H1 (cell line): ENCODE data around the gene ZNF69. TPM values are rescaled to one million over a fixed set of nuclear protein-coding genes. Genes with fewer than 3 reads are reported as not detected.
A peak's percentile ranks its signal among the peaks of the same experiment; 100 is the strongest.

Source experiments
- CTCF ChIA-PET: fragments of 300-600 bp; sonication (Branson Sonifier 250); formaldehyde crosslinking; loops from one replicate; lab custom pipeline; 2021; ENCODE audit not compliant: partially characterized antibody; lab: Charles Lee
- POLR2A ChIA-PET: fragments of 300-600 bp; sonication (Branson Sonifier 250); formaldehyde crosslinking; loops from one replicate; lab custom pipeline; 2021; ENCODE audit warnings: inconsistent platforms; ENCODE audit not compliant: partially characterized antibody; lab: Charles Lee
- DNase-seq, 2 experiments: peaks; one replicate each; pipeline versions ENCODE4 v3.0.0 to v3.0.0-alpha.2; 2010 to 2022; ENCODE audit warnings: low spot score in 2 of 2, low read depth in 1 of 2, mixed read lengths in 1 of 2
- FAIRE-seq: peaks from 2 replicates; lab custom pipeline; 2011; peaks lifted over from hg19 to GRCh38; lab: Jason Lieb, UNC
- H2AFZ ChIP-seq: 2 replicates; pipeline ENCODE4 v1.8.1; 2012; ENCODE audit warnings: low read length, inconsistent platforms
- H2AK5ac ChIP-seq: 2 replicates; pipeline ENCODE4 v1.6.1; 2013; ENCODE audit warnings: low read depth, low read length
- H2BK120ac ChIP-seq: replicated peaks from 2 replicates; pipeline ENCODE3; 2013; ENCODE audit warnings: low read depth, low read length, inconsistent platforms
- H2BK12ac ChIP-seq: 2 replicates; pipeline ENCODE4 v1.6.1; 2013; ENCODE audit warnings: low read depth, low read length
- H2BK15ac ChIP-seq: 2 replicates; pipeline ENCODE4 v1.6.1; 2013; ENCODE audit warnings: low read length
- H2BK20ac ChIP-seq: 2 replicates; pipeline ENCODE4 v1.6.1; 2013; ENCODE audit warnings: low read length
- H2BK5ac ChIP-seq: 2 replicates; pipeline ENCODE4 v1.6.1; 2013; ENCODE audit warnings: low read depth, low read length
- H3K14ac ChIP-seq: 2 replicates; pipeline ENCODE4 v1.6.1; 2013; ENCODE audit warnings: inconsistent platforms; ENCODE audit not compliant: insufficient read length
- H3K18ac ChIP-seq: 2 replicates; pipeline ENCODE4 v1.6.1; 2013; ENCODE audit warnings: low read length; ENCODE audit errors: extremely low read depth
- H3K23ac ChIP-seq: 2 replicates; pipeline ENCODE4 v1.6.1; 2013; ENCODE audit warnings: inconsistent platforms; ENCODE audit not compliant: insufficient read length
- H3K23me2 ChIP-seq: 2 replicates; pipeline ENCODE4 v1.6.1; 2013; ENCODE audit warnings: low read depth, low read length
- H3K27ac ChIP-seq: 2 replicates; pipeline ENCODE4 v1.6.1; 2011; ENCODE audit warnings: low read depth, low read length, inconsistent platforms
- H3K27me3 ChIP-seq, 4 experiments: replicated peaks in 1 of 4; 1 replicate in 1 of 4; 2 replicates in 3 of 4; pipeline versions ENCODE4 v1.6.1 to v1.8.1; 2011 to 2013; ENCODE audit warnings: low read length in 3 of 4, mild to moderate bottlenecking in 3 of 4, inconsistent platforms in 2 of 4, mixed read lengths in 2 of 4, moderate library complexity in 1 of 4; ENCODE audit not compliant: control insufficient read depth in 3 of 4, insufficient read depth in 3 of 4; ENCODE audit errors: extremely low read depth in 1 of 4
- H3K36me3 ChIP-seq, 4 experiments: 2 replicates each; pipeline versions ENCODE4 v1.6.1 to v1.8.1; 2011 to 2013; ENCODE audit warnings: mild to moderate bottlenecking in 4 of 4, low read length in 3 of 4, moderate library complexity in 2 of 4, control low read depth in 1 of 4, inconsistent platforms in 1 of 4; ENCODE audit not compliant: insufficient read depth in 4 of 4, control insufficient read depth in 2 of 4
- H3K4ac ChIP-seq: replicated peaks from 2 replicates; pipeline ENCODE3; 2013; ENCODE audit warnings: low read length, low read depth, mixed read lengths, inconsistent platforms; ENCODE audit not compliant: insufficient read length
- H3K4me1 ChIP-seq, 4 experiments: replicated peaks in 1 of 4; 1 replicate in 1 of 4; 2 replicates in 3 of 4; pipeline versions ENCODE4 v1.6.1 to v1.8.1; 2011 to 2013; ENCODE audit warnings: low read length in 3 of 4, inconsistent platforms in 2 of 4, mixed read lengths in 1 of 4; ENCODE audit not compliant: insufficient read depth in 4 of 4, control insufficient read depth in 3 of 4
- H3K4me2 ChIP-seq, 2 experiments: 2 replicates each; pipeline versions ENCODE4 v1.6.1 to v1.8.1; 2011 to 2013; ENCODE audit warnings: low read depth in 2 of 2, low read length in 2 of 2, control low read depth in 1 of 2, inconsistent platforms in 1 of 2, mild to moderate bottlenecking in 1 of 2; ENCODE audit not compliant: insufficient read depth in 1 of 2
- H3K4me3 ChIP-seq, 4 experiments: fragments of 200-600, 300-600 bp in 1 of 4; sonication (generic), shearing (Covaris generic), sonication (Bioruptor Twin) in 1 of 4; 2 replicates each; pipeline versions ENCODE4 v1.5.1 to v1.8.1; 2011 to 2016; ENCODE audit warnings: low read length in 4 of 4, low read depth in 3 of 4, control low read depth in 2 of 4, inconsistent platforms in 2 of 4, mild to moderate bottlenecking in 2 of 4, mixed read lengths in 1 of 4, moderate library complexity in 1 of 4; ENCODE audit not compliant: insufficient read depth in 2 of 4; ENCODE audit errors: extremely low read depth in 1 of 4
- H3K56ac ChIP-seq: replicated peaks from 2 replicates; pipeline ENCODE3; 2013; ENCODE audit warnings: low read depth, mild to moderate bottlenecking, mixed read lengths, low read length, inconsistent platforms; ENCODE audit not compliant: insufficient read length
- H3K79me1 ChIP-seq: 2 replicates; pipeline ENCODE4 v1.6.1; 2013; ENCODE audit warnings: low read depth, low read length, control low read depth
- H3K79me2 ChIP-seq, 2 experiments: 2 replicates each; pipeline versions ENCODE4 v1.6.1 to v1.8.1; 2012 to 2013; ENCODE audit warnings: low read length in 2 of 2, mild to moderate bottlenecking in 2 of 2, inconsistent platforms in 1 of 2; ENCODE audit not compliant: insufficient read depth in 2 of 2, control insufficient read depth in 1 of 2
- H3K9ac ChIP-seq, 4 experiments: replicated peaks in 1 of 4; 1 replicate in 1 of 4; 2 replicates in 3 of 4; pipeline versions ENCODE4 v1.6.1 to v1.8.1; 2011 to 2013; ENCODE audit warnings: low read depth in 3 of 4, low read length in 3 of 4, control low read depth in 2 of 4, mild to moderate bottlenecking in 2 of 4, moderate library complexity in 2 of 4, inconsistent platforms in 1 of 4; ENCODE audit errors: extremely low read depth in 1 of 4
- H3K9me3 ChIP-seq, 2 experiments: 2 replicates each; pipeline versions ENCODE4 v1.6.1 to v1.8.1; 2012 to 2013; ENCODE audit warnings: mild to moderate bottlenecking in 2 of 2, moderate library complexity in 2 of 2, control low read depth in 1 of 2, inconsistent platforms in 1 of 2, low read depth in 1 of 2, low read length in 1 of 2, mixed read lengths in 1 of 2; ENCODE audit not compliant: insufficient read depth in 2 of 2
- H4K20me1 ChIP-seq, 2 experiments: replicated peaks in 1 of 2; 2 replicates each; pipeline versions ENCODE3 to v1.8.1; 2011 to 2013; ENCODE audit warnings: inconsistent platforms in 2 of 2, low read length in 2 of 2, mild to moderate bottlenecking in 1 of 2; ENCODE audit not compliant: insufficient read depth in 2 of 2, control insufficient read depth in 1 of 2
- H4K5ac ChIP-seq: 2 replicates; pipeline ENCODE4 v1.6.1; 2013; ENCODE audit warnings: low read length, low read depth, mixed read lengths, inconsistent platforms; ENCODE audit not compliant: insufficient read length
- H4K8ac ChIP-seq: 2 replicates; pipeline ENCODE4 v1.8.0; 2013; ENCODE audit warnings: mild to moderate bottlenecking, moderate library complexity, low read length, inconsistent platforms; ENCODE audit not compliant: insufficient read depth; ENCODE audit errors: extremely low read depth
- H4K91ac ChIP-seq: replicated peaks from 2 replicates; pipeline ENCODE3; 2013; ENCODE audit warnings: low read length, mixed read lengths, inconsistent platforms; ENCODE audit not compliant: insufficient read length
- SAP30 ChIP-seq: fragments of 300-600 bp; sonication (generic); IDR thresholded peaks from 2 replicates; pipeline ENCODE4 v1.7.1; 2012; ENCODE audit warnings: low read length, moderate library complexity, mild to moderate bottlenecking, inconsistent platforms; ENCODE audit not compliant: insufficient read depth, insufficient replicate concordance
- SP1 ChIP-seq: IDR thresholded peaks from 2 replicates; pipeline ENCODE4 v1.6.1; 2011; ENCODE audit warnings: low read depth, low read length
- WGBS, 2 experiments: shearing (Covaris generic) in 1 of 2; methylation state at CpG; one replicate each; pipeline versions ENCODE4 v1.1.6 to v1.1.7; 2013 to 2015; ENCODE audit warnings: low lambda C conversion rate in 2 of 2, mixed read lengths in 2 of 2, inconsistent platforms in 1 of 2, low coverage in 1 of 2, missing lambda C conversion rate in 1 of 2; ENCODE audit not compliant: insufficient replicate concordance in 2 of 2, insufficient coverage in 1 of 2, insufficient read length in 1 of 2; ENCODE audit errors: extremely low coverage in 1 of 2, missing lambda C conversion rate in 1 of 2; 5-methylcytosine and 5-hydroxymethylcytosine counted together
- polyA plus RNA-seq, 7 experiments: library from polyadenylated mRNA; depleted of rRNA in 3 of 7; stranded (reverse) in 5 of 7; unstranded in 2 of 7; fragments of >200 nt in 5 of 7; fragments of 200-250 nt in 2 of 7; gene quantifications; 1 replicate in 5 of 7; 2 replicates in 1 of 7; 4 replicates in 1 of 7; pipeline versions ENCODE4 v1.2.1 to v1.2.3, GENCODE V29; 2011 to 2013; ENCODE audit warnings: missing spikeins in 2 of 7, mixed read lengths in 2 of 7
- total RNA-seq: library from RNA; stranded (reverse); fragmentation: NEBNext Ultra II Directional; extraction: Animal tissue kit (Norgen Biotek cat#: 25700); gene quantifications from 2 replicates; pipeline ENCODE4 v1.2.1, GENCODE V29; 2021

Gene ZNF69
- total and polyA plus RNA-seq, 2 of the 8 experiments (the other 6 are each of a cell fraction or from before 2014, with no cell fraction given): 5.6 to 22.8 TPM

DNA sequence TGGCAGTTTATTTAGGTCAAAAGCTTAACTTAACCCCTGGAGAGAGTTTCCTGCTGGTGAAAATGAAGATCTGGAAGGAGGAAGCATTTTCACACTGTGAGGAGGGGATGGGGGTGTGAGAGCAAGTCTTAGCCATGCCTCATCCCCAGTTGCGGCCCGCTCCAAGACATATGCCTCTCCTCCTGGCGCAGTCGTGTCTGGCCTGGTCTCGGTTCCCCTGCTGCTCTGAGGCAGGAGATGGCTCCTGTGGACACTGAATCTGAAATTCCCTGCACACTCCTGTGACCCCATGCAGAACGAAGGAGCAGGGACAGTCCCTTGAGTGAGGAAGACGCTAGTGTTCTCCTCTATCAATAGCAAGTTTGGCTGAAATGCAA is 360 bp upstream of the ZNF69 start:
- Histone ChIP-seq H3K36me3 (peaks cover 0 to 4% (median 0%) of the 10 kb centered on the region in 4 experiments; a peak in 2 of 8 replicates), H3K4me1 (peaks cover 4 to 15% (median 6%) of the 10 kb centered on the region in 4 experiments), H3K27ac (peak overlapping the region; percentile 24; the same call in 1 of the 2 replicates), H2AK5ac (no peak overlapping the region), H3K56ac (no peak overlapping the region), H4K91ac (peak overlapping the region; percentile 88), H2BK12ac (peak overlapping the region; percentile 64; the same call in 1 of the 2 replicates), H3K79me1 (no peaks in the 10 kb centered on the region), H3K14ac (no peak overlapping the region), H2AFZ (peak overlapping the region; percentile 98), H3K4me3 (peak overlapping the region in 2 of 4 experiments; percentile 79 to 85; a peak in 5 of 8 replicates), H3K23me2 (peaks cover 5% of the 10 kb centered on the region; the same call in 1 of the 2 replicates), H4K5ac (peak overlapping the region; percentile 59), H4K20me1 (no peaks in the 10 kb centered on the region), H3K23ac (no peak overlapping the region), H2BK15ac (no peak overlapping the region), H2BK20ac (peak overlapping the region; percentile 55; the same call in 1 of the 2 replicates), H4K8ac (no peak overlapping the region), H2BK120ac (no peak overlapping the region), H3K79me2 (peaks cover 0 to 13% of the 10 kb centered on the region in 2 experiments; a peak in 2 of 4 replicates), H3K4me2 (peak overlapping the region; percentile 80 to 93), H3K9me3 (no peaks in the 10 kb centered on the region), H3K4ac (peak overlapping the region; percentile 53), H3K18ac (peak overlapping the region; percentile 88), H2BK5ac (peak overlapping the region; percentile 89; the same call in 1 of the 2 replicates), H3K27me3 (no peaks in the 10 kb centered on the region), H3K9ac (0 out of 7 replicates have a peak overlapping the region, but pooled peaks of 1 of the 4 experiments have one; percentile 86)
- ChIA-PET POLR2A (interaction anchor here (0.7 to 11.6 kb wide), 10 partner anchors 12 to 608 kb away, joined by 3 to 65 read pairs (median 6); partner anchors contain the start of genes ZNF20, ZNF625, ZNF700 and ZNF878), CTCF (interaction anchor here (0.8 to 12.8 kb wide), 7 partner anchors 9 to 240 kb away, joined by 3 to 169 read pairs (median 4); no protein-coding TSS in a partner anchor)
- TF ChIP-seq SAP30: no peak
- 0 out of 2 replicates have a peak, but pooled peaks have one; percentile 27 for TF ChIP-seq SP1
- WGBS, 2 experiments: 37% methylated on average over 7 of the region's 7 CpGs; no CpG with 5 or more reads in 1 of the 2 experiments
- no peak for FAIRE-seq
- DNase-seq: no peak
